Hematopoietic multipotent progenitor cell treated with erythropoietin and hydrocortisone succinate and interleukin-3 and kit ligand, for 15 days (in vitro differentiated cells): ENCODE results near the gene OR51S1.
"Not testable (repeated sequence)": the region's sequence is repeated elsewhere in the genome, so short reads cannot be mapped to it uniquely, and the experiment has no call there.

Experiments used
- DNase-seq: peaks from one replicate; pipeline ENCODE4 v3.0.0-alpha.2; 2015; ENCODE audit warnings: low spot score

The OR51S1 gene

GRCh38 chr11:4808476-4808875 lies 40.5 kb downstream of the OR51S1 start:
- DNase-seq = no peak

GRCh38 chr11:4804280-4804679 lies 44.7 kb downstream of the OR51S1 start, which contains the start of gene OR52R1:
Gene OR52R1, minus strand, starts transcription at chr11:4804380. Its CDS starts 0 bp downstream, at chr11:4804380.
- DNase-seq = no peak

- DNase-seq = not testable (repeated sequence)
These were observed 47.7 kb downstream of the OR51S1 start for GRCh38 chr11:4801316-4801715.

GRCh38 chr11:4798427-4799183 lies 50.4 kb downstream of the OR51S1 start:
- no peak for DNase-seq
